ENCODE results near the gene TTC7B.
A peak's percentile ranks its signal among the peaks of the same experiment; 100 is the strongest.

The TTC7B gene

GRCh38 chr14:90487462-90487861, 328.8 kb downstream of the TTC7B start:
- no peak for DNase-seq (ENCODE audit: low read depth)

- no peak for DNase-seq (ENCODE audit: low read depth)
These were observed 329.2 kb downstream of the TTC7B start for GRCh38 chr14:90487031-90487430.

- no peak for DNase-seq (ENCODE audit: low read depth)
These were observed 331.9 kb downstream of the TTC7B start for GRCh38 chr14:90484291-90484690.

GRCh38 chr14:90483571-90483974, 332.7 kb downstream of the TTC7B start:
- peak; percentile 27 for DNase-seq (ENCODE audit: low read depth)

GRCh38 chr14:90483117-90483516, 333.1 kb downstream of the TTC7B start:
- DNase-seq (ENCODE audit: low read depth): no peak

- DNase-seq (ENCODE audit: low read depth): no peak
These were observed 340.9 kb downstream of the TTC7B start for GRCh38 chr14:90475298-90475697.
